ENCODE results near the gene SCNN1G.
"Not testable (repeated sequence)": the region's sequence is repeated elsewhere in the genome, so short reads cannot be mapped to it uniquely, and the experiment has no call there.

DNA sequence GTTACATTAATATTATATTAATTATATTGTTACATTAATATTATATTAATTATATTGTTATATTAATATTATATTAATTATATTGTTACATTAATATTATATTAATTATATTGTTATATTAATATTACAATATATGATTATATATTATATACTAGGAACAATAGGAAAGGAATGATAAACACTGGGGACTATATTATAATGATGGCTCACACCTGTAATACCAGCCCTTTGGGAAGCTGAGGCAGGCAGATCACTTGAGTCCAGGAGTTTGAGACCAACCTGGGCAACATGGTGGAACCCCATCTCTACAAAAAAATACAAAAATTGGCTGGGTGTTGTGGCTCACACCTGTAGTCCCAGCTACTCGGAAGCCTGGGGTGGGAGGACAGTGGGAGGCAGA is 71.1 kb downstream of the SCNN1G start:
- not testable (repeated sequence) for TF ChIP-seq CSRNP3 (CRISPR knock-in tag; IDR thresholded peaks at IDR 0.05); ARNTL (CRISPR knock-in tag; IDR thresholded peaks at IDR 0.05; ENCODE audit: borderline replicate concordance, low read depth); ISL1 (CRISPR knock-in tag; IDR thresholded peaks at IDR 0.05); ZFP3 (CRISPR knock-in tag; IDR thresholded peaks at IDR 0.05); BACH2 (CRISPR knock-in tag; IDR thresholded peaks at IDR 0.05; ENCODE audit: borderline replicate concordance); SNAI2 (CRISPR knock-in tag; IDR thresholded peaks at IDR 0.05); ZFP30 (CRISPR knock-in tag; IDR thresholded peaks at IDR 0.05)
- TF ChIP-seq, protein P1, sequence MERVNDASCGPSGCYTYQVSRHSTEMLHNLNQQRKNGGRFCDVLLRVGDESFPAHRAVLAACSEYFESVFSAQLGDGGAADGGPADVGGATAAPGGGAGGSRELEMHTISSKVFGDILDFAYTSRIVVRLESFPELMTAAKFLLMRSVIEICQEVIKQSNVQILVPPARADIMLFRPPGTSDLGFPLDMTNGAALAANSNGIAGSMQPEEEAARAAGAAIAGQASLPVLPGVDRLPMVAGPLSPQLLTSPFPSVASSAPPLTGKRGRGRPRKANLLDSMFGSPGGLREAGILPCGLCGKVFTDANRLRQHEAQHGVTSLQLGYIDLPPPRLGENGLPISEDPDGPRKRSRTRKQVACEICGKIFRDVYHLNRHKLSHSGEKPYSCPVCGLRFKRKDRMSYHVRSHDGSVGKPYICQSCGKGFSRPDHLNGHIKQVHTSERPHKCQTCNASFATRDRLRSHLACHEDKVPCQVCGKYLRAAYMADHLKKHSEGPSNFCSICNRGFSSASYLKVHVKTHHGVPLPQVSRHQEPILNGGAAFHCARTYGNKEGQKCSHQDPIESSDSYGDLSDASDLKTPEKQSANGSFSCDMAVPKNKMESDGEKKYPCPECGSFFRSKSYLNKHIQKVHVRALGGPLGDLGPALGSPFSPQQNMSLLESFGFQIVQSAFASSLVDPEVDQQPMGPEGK (CRISPR knock-in tag; IDR thresholded peaks at IDR 0.05; ENCODE audit: borderline replicate concordance), result not testable (repeated sequence)
